AG04449 (cell line): ENCODE results near the gene IGFBPL1.
"Not testable (repeated sequence)": the region's sequence is repeated elsewhere in the genome, so short reads cannot be mapped to it uniquely, and the experiment has no call there.

Experiments used
- CTCF ChIA-PET: fragments of 350-600 bp; formaldehyde crosslinking; extraction: SDS; loops from one replicate; lab custom pipeline; 2021; ENCODE audit warnings: antibody characterized with exemption; lab: Yijun Ruan, JAX
- POLR2A ChIA-PET: fragments of 400-600, 350-600 bp; formaldehyde crosslinking; extraction: SDS; loops from one replicate; lab custom pipeline; 2020; ENCODE audit warnings: antibody characterized with exemption, inconsistent platforms; lab: Yijun Ruan, JAX
- DNase-seq: peaks from one replicate; pipeline ENCODE4 v3.0.0-alpha.2; 2010; ENCODE audit warnings: low read depth, low spot score
- H3K4me3 ChIP-seq: 2 replicates; pipeline ENCODE4 v1.5.1; 2011; ENCODE audit warnings: low read depth, mild to moderate bottlenecking, control low read depth, low read length
- CTCF ChIP-seq: IDR thresholded peaks from one replicate; pipeline ENCODE4 v1.5.1; 2011; ENCODE audit warnings: mild to moderate bottlenecking, moderate library complexity, low read length, control low read depth, inconsistent platforms; ENCODE audit not compliant: insufficient read depth; ENCODE audit errors: missing control alignments

Gene IGFBPL1

GRCh38 chr9:38406476-38407186 lies 17.6 kb downstream of the IGFBPL1 start:
- CTCF ChIA-PET: interaction anchor here (2.4 kb wide), 1 partner anchor 11 kb away, joined by 5 read pairs; no protein-coding TSS in a partner anchor
- POLR2A ChIA-PET: no interaction called here

GRCh38 chr9:38405785-38406184 lies 18.5 kb downstream of the IGFBPL1 start:
- H3K4me3 ChIP-seq: no peak overlapping the region
- no peak for TF ChIP-seq CTCF
- ChIA-PET CTCF (interaction anchor here (1.1 to 1.6 kb wide), 2 partner anchors 11 to 27 kb away, joined by 4 read pairs; no protein-coding TSS in a partner anchor), POLR2A (no interaction called here)
- DNase-seq: no peak

More at GRCh38 chr9:38406476-38407186, 17.6 kb downstream of the IGFBPL1 start:
- TF ChIP-seq CTCF: no peak
- DNase-seq: no peak
- no peak overlapping the region for H3K4me3 ChIP-seq

GRCh38 chr9:38404314-38404713 lies 19.9 kb downstream of the IGFBPL1 start:
- no peak for DNase-seq
- no peak for TF ChIP-seq CTCF
- H3K4me3 ChIP-seq: no peak overlapping the region
- CTCF ChIA-PET: interaction anchor here (0.7 to 0.9 kb wide), 2 partner anchors 8 to 317 kb away, joined by 3 read pairs; no protein-coding TSS in a partner anchor
- POLR2A ChIA-PET: no interaction called here

- POLR2A ChIA-PET: no interaction called here
- no peak for TF ChIP-seq CTCF
- no peak overlapping the region for H3K4me3 ChIP-seq
- no peak for DNase-seq
- CTCF ChIA-PET: interaction anchor here (1.2 to 2.1 kb wide), 5 partner anchors 9 to 67 kb away, joined by 3 to 14 read pairs (median 7); partner anchors contain the start of gene ALDH1B1
These were observed 22.3 kb downstream of the IGFBPL1 start for GRCh38 chr9:38401994-38402393.

DNA sequence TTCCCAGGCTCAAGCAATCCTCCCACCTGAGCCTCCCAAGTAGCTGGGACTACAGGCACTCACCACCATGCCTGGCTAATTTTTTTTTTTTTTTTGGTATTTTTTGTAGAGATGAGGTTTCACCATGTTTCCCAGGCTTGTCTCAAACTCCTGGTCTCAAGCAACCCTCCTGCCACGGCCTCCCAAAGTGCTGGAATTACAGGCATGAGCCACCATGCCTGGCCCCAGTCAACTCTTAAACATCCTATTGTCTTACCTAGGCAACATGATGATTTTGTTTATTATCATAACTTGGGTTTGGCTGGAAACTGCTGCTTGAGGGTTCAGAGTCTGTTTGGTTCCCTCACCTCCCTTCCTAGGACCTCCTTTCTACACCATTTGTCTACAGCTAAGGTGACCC lies 25.1 kb downstream of the IGFBPL1 start:
- H3K4me3 ChIP-seq, DNase-seq: not testable (repeated sequence)
- POLR2A ChIA-PET: interaction anchor here (0.7 kb wide), 1 partner anchor 807 kb away, joined by 3 read pairs; the partner anchor contains the start of gene TOMM5
- CTCF ChIA-PET: interaction anchor here (1.5 to 2.3 kb wide), 3 partner anchors 10 to 486 kb away, joined by 3 to 14 read pairs (median 6); no protein-coding TSS in a partner anchor

DNA sequence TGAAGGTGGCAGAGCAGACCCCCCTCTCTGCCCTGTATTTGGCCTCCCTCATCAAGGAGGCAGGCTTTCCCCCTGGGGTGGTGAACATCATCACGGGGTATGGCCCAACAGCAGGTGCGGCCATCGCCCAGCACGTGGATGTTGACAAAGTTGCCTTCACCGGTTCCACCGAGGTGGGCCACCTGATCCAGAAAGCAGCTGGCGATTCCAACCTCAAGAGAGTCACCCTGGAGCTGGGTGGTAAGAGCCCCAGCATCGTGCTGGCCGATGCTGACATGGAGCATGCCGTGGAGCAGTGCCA lies 27.9 kb downstream of the IGFBPL1 start:
- no peak for TF ChIP-seq CTCF
- CTCF ChIA-PET: interaction anchor here (1.6 kb wide), 1 partner anchor 492 kb away, joined by 3 read pairs; no protein-coding TSS in a partner anchor
- no peak for DNase-seq
- POLR2A ChIA-PET: no interaction called here
- no peak overlapping the region for H3K4me3 ChIP-seq
